Transverse colon (tissue), 3 donors: ENCODE data around the gene LSM3.

Experiments
- EP300 ChIP-seq: sonication (generic); formaldehyde crosslinking; IDR thresholded peaks from one replicate; pipeline ENCODE4 v1.6.1; 2017; ENCODE audit warnings: antibody characterized with exemption, low read depth
- POLR2A ChIP-seq: fragments of 450-650 bp; IDR thresholded peaks from one replicate; pipeline ENCODE4 v1.6.1; 2016; ENCODE audit warnings: antibody characterized with exemption, mild to moderate bottlenecking, moderate library complexity
- TF ChIP-seq, protein P1 (sequence below), 5 experiments: fragments of 200-600 bp in 3 of 5; fragments of 450-650 bp in 2 of 5; sonication (generic) in 3 of 5; IDR thresholded peaks; 1 replicate in 2 of 5; 2 replicates in 3 of 5; pipeline ENCODE4 v1.5.1; 2016 to 2017; ENCODE audit warnings: antibody characterized with exemption in 5 of 5, inconsistent platforms in 3 of 5, mild to moderate bottlenecking in 2 of 5, moderate library complexity in 1 of 5

DNA sequence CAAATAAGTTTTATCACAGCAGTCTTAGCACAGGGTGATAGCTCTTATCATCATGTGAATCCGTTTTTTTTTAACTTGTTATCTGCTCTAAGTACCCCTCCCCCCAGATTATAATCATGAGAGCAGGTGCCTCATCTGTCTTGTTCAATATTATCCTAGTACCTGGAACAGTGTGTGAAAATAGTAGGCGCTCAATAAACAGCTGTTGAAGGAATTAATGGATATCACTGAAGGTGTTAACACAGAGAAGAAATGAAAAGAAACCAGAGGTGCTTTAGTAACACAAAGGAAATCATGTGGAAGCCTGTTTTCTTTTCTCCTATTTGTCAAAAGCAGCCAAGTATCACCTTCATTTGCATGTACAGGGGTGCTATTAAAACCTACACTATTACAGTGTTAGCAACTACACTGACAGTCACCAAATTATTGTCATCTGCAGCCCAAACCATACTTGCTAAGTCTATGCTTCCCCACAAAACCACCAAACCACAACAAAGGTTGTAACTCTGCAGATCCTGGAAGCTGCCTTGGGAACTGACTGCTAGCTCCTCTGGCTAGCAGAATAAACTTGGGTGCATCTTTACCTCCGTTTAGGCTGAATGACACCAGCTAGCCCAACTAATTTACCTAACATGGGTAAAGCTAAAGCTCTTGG, 3.1 kb upstream of the LSM3 start:
- TF ChIP-seq, protein P1, sequence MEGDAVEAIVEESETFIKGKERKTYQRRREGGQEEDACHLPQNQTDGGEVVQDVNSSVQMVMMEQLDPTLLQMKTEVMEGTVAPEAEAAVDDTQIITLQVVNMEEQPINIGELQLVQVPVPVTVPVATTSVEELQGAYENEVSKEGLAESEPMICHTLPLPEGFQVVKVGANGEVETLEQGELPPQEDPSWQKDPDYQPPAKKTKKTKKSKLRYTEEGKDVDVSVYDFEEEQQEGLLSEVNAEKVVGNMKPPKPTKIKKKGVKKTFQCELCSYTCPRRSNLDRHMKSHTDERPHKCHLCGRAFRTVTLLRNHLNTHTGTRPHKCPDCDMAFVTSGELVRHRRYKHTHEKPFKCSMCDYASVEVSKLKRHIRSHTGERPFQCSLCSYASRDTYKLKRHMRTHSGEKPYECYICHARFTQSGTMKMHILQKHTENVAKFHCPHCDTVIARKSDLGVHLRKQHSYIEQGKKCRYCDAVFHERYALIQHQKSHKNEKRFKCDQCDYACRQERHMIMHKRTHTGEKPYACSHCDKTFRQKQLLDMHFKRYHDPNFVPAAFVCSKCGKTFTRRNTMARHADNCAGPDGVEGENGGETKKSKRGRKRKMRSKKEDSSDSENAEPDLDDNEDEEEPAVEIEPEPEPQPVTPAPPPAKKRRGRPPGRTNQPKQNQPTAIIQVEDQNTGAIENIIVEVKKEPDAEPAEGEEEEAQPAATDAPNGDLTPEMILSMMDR (IDR thresholded peaks at IDR 0.05): no peak
- TF ChIP-seq POLR2A (no peak), EP300 (no peak)
